WI38 (cell line): ENCODE measurements around the gene SEPTIN1.

ENCODE experiments used
- H3K4me3 ChIP-seq: 2 replicates; pipeline ENCODE4 v1.5.1; 2011; ENCODE audit warnings: low read depth, mild to moderate bottlenecking, control low read depth, low read length
- CTCF ChIP-seq: IDR thresholded peaks from 2 replicates; pipeline ENCODE4 v1.5.1; 2012; ENCODE audit warnings: low read depth, mild to moderate bottlenecking, control low read depth, low read length

The SEPTIN1 gene

DNA sequence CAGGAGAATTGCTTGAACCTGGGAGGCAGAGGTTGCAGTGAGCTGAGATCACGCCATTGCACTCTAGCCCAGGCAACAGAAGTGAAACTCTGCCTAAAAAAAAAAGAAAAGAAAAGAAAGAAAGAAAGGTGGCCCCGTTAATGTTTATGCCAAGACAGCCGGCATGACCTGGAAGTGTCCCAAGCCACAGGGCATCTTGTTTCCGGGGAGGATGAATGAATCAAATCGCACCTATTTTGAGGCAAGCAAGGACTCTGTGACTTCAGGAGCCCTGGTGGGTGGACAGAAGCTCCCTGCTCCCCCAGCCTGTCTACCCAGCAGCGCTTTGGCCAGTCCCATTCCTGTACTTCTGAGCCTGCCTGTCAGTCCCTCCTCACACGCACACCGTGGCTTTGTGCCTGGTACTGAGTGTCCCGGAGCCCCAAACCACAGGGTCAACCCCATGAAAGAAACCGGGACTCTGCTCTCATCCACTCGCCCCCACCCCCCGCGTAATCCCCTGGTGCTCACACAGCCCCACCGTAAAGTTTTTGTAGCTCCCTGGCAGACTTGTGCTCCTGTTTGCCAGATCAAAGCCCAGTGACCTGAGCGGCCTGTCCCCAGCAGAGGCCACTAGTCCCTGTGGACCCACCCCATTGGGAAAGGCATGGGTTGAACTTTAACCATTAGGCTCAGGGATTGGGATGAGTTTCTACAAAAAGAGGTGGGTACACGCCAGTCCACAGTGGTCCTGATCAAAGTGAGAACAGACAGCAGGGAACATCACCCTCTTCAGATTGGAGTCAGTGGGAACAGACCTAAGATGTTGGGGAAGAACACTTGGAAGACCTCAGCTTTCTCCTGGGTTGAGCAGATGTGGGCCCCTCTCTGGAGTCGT, 46.5 kb downstream of the SEPTIN1 start:
- TF ChIP-seq CTCF, result no peak
- H3K4me3 ChIP-seq, result peak overlapping the region; percentile 69

- H3K4me3 ChIP-seq, result peak overlapping the region; percentile 69
These were observed 47.2 kb downstream of the SEPTIN1 start for GRCh38 chr16:30335028-30335597.

DNA sequence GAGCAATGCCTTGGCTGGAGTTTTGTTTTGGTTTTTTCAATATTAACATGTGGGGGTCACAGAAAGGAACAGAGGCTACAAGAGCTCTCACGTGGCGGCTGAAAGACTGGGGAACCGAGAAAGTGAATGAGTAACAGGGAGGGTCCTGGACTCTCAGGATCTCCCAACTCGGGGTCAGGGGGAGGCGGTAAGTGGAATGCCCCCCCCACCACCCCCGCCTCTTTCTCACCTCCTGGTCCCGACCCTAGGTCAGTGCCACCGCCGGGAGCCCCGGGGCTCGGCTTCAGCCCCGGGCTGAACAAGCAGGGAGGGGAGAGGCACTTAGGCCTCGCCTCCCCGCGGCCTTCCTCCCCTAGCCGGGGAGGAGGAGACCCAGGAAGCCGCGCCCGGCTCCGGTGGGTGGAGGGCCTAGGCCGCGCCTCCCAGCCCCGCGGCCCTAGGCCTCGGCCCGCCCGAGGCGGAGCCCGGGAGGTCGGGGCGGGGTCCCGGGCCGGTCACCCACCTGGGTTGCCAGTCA, 47.8 kb downstream of the SEPTIN1 start:
- H3K4me3 ChIP-seq, result peak overlapping the region; percentile 69
